Stimulated activated CD4-positive, alpha-beta T cell treated with anti-CD3 and anti-CD28 coated beads, Interleukin-4, amount 100 ng/mL, for 1 hour (primary cell): Measurements from ENCODE around the gene COX17.
"Not testable (repeated sequence)": the region's sequence is repeated elsewhere in the genome, so short reads cannot be mapped to it uniquely, and the experiment has no call there.

Experiments
- DNase-seq: peaks from one replicate; pipeline ENCODE4 v3.0.0-alpha.2; 2020

Gene COX17

GRCh38 chr3:119676771-119677640 is at the start of gene COX17:
Gene COX17, minus strand, starts transcription at chr3:119677406. Its CDS starts 96 bp downstream, at chr3:119677310.
- peak; percentile 94 for DNase-seq

DNA sequence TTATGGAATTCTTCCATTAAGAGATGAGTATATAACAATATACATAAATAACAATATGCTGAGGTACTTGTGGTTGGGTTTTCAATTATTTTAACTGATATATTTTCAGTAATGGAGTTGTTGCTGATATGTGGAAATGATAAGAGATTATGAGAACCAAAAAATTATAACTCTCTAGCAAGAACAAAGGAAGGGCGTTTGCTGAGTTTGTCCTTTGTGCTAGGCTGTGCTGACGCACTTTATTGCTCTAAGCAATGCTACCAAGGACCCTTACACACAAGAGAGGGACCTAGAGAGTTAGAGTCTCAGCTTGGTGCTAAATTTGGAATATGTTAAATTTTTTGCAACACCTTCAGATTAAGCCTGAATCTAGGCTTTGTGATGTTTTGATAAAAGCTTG is 49.7 kb upstream of the COX17 start:
- no peak for DNase-seq

GRCh38 chr3:119723022-119723421 is 45.8 kb upstream of the COX17 start:
- no peak for DNase-seq

DNA sequence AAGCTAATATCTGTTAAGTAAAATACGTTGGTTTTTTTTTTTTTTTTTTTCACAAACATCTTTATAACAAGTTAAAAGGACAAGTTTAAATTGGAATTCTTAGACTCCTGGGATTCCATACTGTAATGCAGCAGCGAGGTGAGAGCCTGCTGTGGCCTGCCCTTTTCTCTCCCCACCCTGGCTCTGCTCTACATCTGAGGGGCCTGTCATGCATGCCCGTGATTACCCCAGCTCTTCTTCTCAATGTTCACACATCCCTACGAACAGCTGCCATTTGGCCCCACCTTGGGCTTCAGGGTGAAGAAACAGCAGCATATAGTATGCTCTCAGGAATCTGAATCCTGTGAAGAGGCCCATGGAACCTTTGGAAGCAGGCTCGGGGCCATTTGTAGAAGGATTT is 40.3 kb upstream of the COX17 start:
- DNase-seq, result no peak

DNA sequence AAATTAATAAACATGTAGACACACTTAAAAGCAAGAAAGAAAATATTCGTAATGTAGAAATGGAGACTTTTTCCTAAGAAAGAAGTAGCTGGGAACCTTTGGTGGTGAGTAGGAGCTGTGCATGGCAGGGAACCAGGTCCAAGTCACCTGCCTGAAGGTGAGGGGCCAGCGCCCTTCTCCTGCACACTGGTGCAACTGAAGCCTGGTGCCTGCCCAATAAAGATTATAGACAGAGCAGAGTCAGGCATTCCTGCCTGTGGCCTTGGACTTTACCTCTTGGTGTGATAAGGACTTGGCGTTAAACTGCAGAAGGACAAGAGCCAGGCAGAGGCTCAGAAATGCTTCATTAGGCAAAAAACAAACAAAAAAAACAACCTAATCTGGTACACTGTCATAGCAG is 39.8 kb upstream of the COX17 start:
- DNase-seq, result no peak

GRCh38 chr3:119715105-119715504 is 37.9 kb upstream of the COX17 start:
- no peak for DNase-seq

- no peak for DNase-seq
Observed at GRCh38 chr3:119703820-119704531, 26.8 kb upstream of the COX17 start.

- DNase-seq, result peak; percentile 76
Observed at GRCh38 chr3:119702530-119703527, 25.6 kb upstream of the COX17 start, which contains the start of gene CFAP91. Gene CFAP91, plus strand, starts transcription at chr3:119703022. Its CDS starts 77 bp downstream, at chr3:119703099.

DNA sequence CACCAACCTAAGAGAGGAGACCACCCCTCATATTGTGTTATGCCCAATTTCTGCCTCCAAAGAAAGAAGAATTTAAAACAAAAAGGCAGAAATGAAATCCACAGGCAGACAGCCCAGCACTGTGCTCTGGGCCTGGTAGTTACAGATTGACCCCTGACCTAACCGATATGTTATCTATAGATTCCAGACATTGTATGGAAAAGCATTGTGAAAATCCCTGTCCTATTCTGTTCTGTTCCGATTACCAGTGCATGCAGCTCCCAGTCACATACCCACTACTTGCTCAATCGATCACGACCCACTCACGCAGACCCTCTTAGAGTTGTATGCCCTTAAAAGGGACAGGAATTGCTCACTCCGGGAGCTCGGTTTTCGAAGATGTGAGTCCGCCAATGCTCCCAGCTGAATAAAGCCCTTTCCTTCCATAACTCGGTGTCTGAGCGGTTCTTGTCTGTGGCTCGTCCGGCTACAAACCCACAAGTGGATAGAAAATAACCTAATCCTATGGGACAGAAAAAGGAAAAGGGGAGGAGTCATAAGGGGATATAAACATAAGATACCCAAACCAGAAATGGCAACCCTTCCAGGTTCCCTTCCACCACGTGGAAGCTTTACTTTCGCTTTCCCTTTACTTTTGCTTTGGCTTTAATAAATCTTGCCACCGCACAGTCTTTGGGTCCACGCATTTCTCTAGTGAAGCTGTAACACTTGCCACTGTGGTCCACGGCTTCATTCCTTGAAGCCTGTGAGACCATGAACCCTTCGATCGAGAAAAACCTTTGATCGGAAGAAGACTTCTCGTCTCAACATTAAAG is 23.9 kb upstream of the COX17 start:
- no peak for DNase-seq

DNA sequence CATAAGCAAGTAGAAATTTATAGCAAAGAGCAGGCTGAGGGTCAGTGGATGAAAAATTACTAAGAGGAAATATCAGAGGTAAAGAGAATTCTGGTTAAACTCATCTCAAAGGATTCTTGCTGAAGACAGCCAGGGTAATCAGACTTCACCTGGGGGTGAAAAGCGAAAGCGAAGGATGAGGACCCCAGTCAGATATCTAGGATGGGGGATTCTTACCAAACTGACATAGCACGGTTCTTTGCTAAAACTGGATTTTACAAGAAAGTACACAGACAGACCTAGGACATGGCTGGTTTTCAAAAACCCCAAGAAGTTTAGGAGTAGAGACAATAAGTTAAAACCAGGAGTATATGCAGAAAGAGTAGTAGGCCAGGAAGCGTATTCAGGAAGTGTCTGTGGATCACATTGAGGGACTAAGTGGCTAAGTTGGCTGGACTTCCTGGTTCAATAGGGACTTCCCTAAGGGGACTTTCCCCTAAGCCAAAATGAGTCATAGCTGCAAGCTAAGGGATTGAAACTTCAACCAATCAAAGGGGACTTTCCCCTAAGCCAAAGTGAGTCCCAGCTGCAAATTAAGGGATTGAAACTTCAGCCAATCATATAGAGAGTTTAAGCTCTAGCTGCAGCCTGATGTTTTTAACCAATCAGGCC is 23.2 kb upstream of the COX17 start:
- DNase-seq, result no peak

GRCh38 chr3:119697394-119697793 is 20.2 kb upstream of the COX17 start:
- DNase-seq, result no peak

DNA sequence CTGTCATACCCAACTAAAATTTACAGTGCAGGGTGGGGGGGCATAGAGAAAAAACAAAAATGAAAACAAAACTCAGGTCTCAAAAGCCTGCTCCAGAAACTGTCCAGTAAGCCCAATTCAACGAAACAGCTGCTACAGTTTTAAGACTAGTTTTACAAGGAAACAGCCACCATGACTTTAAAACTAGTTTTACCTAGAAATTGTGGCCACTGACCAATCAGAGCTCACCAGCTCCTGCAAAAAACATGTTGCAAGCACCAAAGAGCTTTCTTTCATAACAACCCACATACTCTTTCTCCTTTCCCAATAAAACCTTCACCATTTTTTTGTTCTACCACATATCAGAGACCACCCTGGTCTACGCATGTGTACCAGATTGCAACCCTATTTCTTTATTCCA is 18.3 kb upstream of the COX17 start:
- DNase-seq, result no peak

GRCh38 chr3:119690043-119690656 is 12.9 kb upstream of the COX17 start:
- no peak for DNase-seq

GRCh38 chr3:119683421-119683820 is 6.2 kb upstream of the COX17 start:
- no peak for DNase-seq

DNA sequence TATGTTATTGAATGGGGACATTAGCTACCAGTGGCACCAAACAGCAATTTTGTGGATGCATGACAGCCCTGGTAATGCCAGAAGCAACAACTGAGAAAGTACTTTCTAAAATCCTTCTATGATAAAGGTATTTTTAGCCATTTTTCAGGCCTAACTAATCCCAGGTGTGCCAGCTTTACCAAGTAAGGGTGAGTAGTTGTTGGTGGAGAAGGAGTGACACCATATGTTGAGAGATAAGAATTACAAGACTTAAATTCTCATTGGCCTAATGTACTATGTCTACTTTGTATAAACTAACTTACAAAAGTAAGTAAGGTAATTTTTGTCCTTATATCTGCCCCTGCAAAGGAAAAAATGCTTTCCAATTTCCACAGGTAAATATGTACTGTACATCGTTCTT is 4.1 kb upstream of the COX17 start:
- DNase-seq, result no peak

DNA sequence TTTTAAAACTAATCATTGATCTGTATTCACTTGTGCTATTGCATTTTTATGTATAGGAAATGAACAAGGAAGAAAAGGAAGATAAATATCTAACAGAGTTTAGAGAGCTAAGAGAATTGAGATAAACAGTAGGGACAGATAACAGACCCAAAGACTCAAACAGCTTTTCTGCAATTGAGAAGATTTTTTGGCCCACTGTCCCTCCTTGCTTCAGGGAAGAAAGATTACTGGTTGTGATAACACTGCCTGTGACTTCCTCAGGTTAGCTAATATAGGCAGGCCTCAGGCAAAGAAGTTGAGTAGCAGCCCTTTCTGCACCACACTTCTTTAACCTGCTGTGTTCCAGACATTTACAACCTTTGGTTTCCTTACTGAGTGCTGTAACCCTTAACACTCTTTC is 2.7 kb upstream of the COX17 start:
- DNase-seq, result no peak

DNA sequence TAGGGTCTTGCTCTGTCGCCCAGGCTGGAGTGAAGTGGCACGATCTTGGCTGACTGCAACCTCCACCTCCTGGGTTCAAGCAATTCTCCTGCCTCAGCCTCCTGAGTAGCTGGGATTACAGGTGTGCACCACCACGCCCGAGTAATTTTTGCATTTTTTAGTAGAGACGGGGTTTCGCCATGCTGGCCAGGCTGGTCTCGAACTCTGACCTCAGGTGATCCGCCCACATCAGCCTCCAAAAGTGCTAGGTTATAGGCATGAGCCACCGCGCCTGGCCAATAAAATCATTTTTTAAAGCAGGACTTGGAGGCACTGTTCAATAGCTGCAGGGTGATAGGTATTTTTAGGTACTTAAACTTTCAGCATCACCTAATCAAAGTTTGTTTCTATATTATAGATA is 1.0 kb upstream of the COX17 start:
- not testable (repeated sequence) for DNase-seq

- no peak for DNase-seq
Observed at GRCh38 chr3:119677641-119677934, 382 bp upstream of the COX17 start.

DNA sequence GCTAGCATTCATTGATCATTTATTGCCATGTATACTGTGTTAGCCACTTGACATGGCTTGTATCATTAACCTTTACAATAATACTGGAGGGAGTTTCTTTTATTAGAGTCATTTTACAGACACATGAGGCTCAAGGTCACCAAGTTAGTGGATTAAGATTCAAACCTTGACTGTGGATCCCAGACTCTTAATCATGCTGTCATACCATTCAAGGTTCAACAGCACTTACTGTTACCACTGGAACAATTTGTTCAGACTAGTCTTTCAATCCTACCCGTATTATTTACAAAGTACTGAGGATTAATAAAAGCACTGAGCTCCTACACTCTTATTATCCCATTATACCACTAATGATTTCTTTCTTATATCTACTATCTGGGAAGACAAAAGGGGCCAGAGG is 1.2 kb downstream of the COX17 start:
- no peak for DNase-seq

GRCh38 chr3:119675188-119675874 is 1.9 kb downstream of the COX17 start:
- no peak for DNase-seq

- DNase-seq, result no peak
Observed at GRCh38 chr3:119673875-119674274, 3.3 kb downstream of the COX17 start.
